ENCODE measurements around the gene CGNL1.

DNA sequence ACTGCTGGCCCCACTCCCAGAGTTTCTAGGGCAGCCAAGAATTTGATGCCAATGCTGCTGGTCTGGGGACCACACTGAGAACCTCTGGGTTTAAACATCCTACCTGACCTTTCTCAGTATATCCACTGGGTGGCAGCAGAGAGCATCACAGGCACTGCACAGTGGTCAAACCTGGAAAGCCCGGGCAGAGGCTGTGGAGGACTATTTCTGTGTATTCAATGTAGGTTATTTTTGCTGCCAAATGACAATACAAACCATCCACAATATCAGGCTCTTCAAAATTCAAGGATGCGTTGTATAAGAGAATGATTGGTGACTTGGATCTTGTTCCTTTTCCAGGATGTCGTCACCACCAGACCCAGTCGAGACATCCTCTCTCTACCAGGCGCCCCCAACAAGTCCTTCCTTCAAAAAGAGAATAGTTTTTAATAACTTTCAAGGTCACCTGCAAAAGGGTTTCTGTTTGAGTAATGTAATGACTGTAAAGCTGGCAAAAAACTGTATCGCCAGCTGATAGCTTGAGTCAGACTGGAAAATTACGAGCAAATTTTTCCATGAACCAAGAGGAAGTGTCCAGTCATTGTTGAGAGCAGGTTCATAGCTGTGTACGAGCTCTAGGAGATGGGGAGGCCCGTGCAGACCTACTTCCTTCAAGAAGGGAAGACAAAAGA is 184.9 kb downstream of the CGNL1 start:
- TF ChIP-seq TAF1 (IDR thresholded peaks at IDR 0.05; ENCODE audit: low read depth) (no peak), CEBPB (IDR thresholded peaks at IDR 0.05) (no peak), CREB1 (IDR thresholded peaks at IDR 0.05; ENCODE audit: low read depth) (no peak), YY1 (IDR thresholded peaks at IDR 0.05; ENCODE audit: low read depth) (no peak), EGR1 (IDR thresholded peaks at IDR 0.05) (no peak), RAD21 (IDR thresholded peaks at IDR 0.05; ENCODE audit: low read depth) (peak; percentile 83), EP300 (IDR thresholded peaks at IDR 0.05; ENCODE audit: borderline replicate concordance) (no peak), ZBTB7A (IDR thresholded peaks at IDR 0.05; ENCODE audit: low read depth) (no peak), TCF12 (IDR thresholded peaks at IDR 0.05; ENCODE audit: low read depth) (no peak), TEAD4 (IDR thresholded peaks at IDR 0.05) (no peak)
- TF ChIP-seq, protein P1, sequence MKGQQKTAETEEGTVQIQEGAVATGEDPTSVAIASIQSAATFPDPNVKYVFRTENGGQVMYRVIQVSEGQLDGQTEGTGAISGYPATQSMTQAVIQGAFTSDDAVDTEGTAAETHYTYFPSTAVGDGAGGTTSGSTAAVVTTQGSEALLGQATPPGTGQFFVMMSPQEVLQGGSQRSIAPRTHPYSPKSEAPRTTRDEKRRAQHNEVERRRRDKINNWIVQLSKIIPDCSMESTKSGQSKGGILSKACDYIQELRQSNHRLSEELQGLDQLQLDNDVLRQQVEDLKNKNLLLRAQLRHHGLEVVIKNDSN (IDR thresholded peaks at IDR 0.05), result no peak
- TF ChIP-seq, protein P2, sequence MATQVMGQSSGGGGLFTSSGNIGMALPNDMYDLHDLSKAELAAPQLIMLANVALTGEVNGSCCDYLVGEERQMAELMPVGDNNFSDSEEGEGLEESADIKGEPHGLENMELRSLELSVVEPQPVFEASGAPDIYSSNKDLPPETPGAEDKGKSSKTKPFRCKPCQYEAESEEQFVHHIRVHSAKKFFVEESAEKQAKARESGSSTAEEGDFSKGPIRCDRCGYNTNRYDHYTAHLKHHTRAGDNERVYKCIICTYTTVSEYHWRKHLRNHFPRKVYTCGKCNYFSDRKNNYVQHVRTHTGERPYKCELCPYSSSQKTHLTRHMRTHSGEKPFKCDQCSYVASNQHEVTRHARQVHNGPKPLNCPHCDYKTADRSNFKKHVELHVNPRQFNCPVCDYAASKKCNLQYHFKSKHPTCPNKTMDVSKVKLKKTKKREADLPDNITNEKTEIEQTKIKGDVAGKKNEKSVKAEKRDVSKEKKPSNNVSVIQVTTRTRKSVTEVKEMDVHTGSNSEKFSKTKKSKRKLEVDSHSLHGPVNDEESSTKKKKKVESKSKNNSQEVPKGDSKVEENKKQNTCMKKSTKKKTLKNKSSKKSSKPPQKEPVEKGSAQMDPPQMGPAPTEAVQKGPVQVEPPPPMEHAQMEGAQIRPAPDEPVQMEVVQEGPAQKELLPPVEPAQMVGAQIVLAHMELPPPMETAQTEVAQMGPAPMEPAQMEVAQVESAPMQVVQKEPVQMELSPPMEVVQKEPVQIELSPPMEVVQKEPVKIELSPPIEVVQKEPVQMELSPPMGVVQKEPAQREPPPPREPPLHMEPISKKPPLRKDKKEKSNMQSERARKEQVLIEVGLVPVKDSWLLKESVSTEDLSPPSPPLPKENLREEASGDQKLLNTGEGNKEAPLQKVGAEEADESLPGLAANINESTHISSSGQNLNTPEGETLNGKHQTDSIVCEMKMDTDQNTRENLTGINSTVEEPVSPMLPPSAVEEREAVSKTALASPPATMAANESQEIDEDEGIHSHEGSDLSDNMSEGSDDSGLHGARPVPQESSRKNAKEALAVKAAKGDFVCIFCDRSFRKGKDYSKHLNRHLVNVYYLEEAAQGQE (IDR thresholded peaks at IDR 0.05; ENCODE audit: low read depth), result no peak
- TF ChIP-seq, protein P3, sequence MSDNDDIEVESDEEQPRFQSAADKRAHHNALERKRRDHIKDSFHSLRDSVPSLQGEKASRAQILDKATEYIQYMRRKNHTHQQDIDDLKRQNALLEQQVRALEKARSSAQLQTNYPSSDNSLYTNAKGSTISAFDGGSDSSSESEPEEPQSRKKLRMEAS (IDR thresholded peaks at IDR 0.05), result no peak
